HPDE6-E6E7 (cell line): ENCODE data around the gene CD4.
A peak's percentile ranks its signal among the peaks of the same experiment; 100 is the strongest.

ENCODE experiments used
- DNase-seq: peaks from one replicate; pipeline ENCODE4 v3.0.0; 2011; ENCODE audit warnings: missing footprints; ENCODE audit errors: extremely low spot score

Gene CD4

GRCh38 chr12:6813363-6813762 is 24.0 kb downstream of the CD4 start:
- DNase-seq: no peak

GRCh38 chr12:6816598-6816997 is 27.3 kb downstream of the CD4 start:
- DNase-seq: no peak

DNA sequence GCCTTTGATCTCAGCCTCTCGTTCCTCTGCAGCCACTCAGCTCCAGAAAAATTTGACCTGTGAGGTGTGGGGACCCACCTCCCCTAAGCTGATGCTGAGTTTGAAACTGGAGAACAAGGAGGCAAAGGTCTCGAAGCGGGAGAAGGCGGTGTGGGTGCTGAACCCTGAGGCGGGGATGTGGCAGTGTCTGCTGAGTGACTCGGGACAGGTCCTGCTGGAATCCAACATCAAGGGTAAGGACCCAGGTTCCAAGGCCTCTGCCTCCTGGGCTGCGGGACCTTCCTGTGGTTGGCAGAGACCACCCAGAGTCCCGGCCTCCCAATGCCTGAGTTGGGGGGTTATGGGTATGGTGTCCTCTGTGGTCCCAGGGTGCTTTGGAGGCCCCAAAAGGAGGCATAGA is 27.8 kb downstream of the CD4 start:
- no peak for DNase-seq

- DNase-seq: no peak
Observed at GRCh38 chr12:6817662-6818157, 28.4 kb downstream of the CD4 start.

GRCh38 chr12:6818222-6818621 is 28.9 kb downstream of the CD4 start:
- DNase-seq: no peak

GRCh38 chr12:6818645-6819044 is 29.3 kb downstream of the CD4 start:
- DNase-seq: no peak

- DNase-seq: no peak
Observed at GRCh38 chr12:6819106-6820030, 30.0 kb downstream of the CD4 start.

GRCh38 chr12:6820166-6820565 is 30.8 kb downstream of the CD4 start:
- no peak for DNase-seq

DNA sequence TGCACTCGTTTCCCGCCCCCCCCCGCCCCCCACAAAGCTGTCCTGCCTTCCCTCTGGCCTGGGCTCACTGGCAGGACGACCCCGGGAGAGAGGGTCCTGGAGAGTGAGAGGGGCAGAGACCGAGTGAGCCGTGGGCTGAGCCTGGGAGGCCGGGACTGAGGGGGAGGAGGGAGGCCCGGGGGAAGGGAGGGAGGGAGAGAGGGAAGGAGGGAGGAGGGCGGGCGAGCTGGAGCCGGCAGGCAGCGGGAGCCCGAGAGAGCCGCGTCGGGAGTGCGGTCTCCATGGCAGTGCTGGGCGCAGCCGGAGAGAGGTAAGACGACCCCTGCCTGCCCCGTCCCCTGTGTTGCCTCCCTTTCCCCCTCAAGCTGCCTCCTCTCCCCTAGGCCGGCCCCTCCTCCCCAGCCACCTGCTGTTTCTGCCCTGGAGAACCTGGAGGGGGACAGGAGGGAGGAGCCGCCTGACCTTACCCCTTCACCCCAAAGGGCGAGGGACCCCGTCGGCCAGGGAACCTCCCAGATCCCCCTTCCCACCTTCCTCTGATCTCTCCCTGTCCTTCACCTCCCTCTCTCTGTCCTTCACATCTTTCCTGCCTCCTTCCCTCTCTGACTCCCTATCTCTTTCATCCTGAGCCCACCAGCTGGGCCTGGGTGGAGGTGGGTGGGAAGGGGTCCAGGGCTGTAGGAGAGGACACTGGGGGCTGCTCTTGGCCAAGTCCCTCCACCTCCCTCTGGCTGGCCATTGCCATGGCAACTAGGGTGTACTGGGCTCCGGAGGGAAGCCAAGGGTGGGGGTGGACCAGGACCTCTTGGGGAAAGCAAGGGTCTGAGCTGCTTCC is 32.5 kb downstream of the CD4 start, which contains the start of gene GPR162:
Gene GPR162 (plus strand): TSS at position 231 of the 835 bp plus-strand sequence. CDS start 2,078 bp downstream, outside the sequence.
- DNase-seq: no peak

DNA sequence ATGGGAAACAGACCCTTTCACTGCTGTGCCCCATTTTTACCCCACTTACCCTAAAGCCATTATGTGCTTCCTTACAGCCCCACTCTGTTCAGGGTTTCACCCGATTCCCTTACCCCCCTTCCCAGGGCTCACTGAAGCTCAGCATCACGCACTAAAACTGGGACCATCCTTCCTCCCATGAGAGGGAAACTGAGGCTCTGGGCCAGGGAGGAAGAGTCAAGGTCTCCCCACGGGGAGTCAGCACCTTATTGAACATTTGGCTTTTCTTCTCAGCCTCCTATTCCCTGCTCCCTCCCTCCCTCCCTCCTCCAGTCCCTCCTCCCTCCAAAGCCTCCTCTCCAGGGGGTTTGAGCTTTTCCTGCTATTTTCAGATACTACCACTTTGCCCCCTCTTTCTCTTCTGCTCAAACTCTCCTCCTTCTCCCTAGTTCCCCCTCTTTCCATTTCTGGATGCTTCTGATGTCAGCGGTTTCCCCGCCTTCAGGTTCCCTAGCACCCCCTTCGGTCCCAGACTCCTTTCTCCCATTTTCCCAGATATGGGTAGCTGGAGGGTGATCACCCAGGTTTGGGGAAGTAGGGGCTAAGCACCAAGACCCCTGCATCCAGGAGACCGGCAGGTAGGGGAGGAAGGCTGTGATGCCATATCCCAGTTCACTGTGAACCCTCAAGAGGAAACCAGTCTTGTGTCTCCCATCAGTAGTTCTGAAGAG is 33.3 kb downstream of the CD4 start:
- DNase-seq: no peak

GRCh38 chr12:6823182-6824084 is 34.1 kb downstream of the CD4 start:
- no peak for DNase-seq

- no peak for DNase-seq
Observed at GRCh38 chr12:6824085-6824775, 34.9 kb downstream of the CD4 start.

DNA sequence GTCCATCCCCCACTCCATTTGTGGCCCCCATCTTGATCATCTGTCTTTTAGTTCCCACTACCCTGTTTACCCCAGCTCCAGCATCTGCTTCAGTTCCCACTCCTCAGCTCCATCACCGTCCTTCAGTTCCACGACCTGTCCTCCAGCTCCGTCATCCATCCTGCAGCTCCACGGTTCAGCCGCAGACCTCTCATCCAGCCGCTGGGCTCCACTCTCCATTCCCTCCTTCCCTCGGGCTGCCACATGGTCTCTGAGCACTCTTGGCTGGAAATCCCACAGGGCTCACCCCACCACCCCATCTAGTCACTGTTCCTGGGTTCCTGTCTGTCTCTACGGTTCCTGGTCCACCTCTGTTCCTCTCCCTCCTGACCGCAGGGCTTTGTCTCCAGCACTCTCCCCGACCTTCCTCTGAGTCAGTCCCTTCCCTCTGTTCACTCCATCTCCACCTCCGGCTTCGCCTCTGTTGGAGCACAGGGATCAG is 35.6 kb downstream of the CD4 start:
- peak; percentile 33 for DNase-seq

- peak; percentile 77 for DNase-seq
Observed at GRCh38 chr12:6825398-6826124, 36.2 kb downstream of the CD4 start.

GRCh38 chr12:6826125-6826733 is 36.9 kb downstream of the CD4 start:
- DNase-seq: no peak

GRCh38 chr12:6826734-6827436 is 37.6 kb downstream of the CD4 start:
- DNase-seq: no peak

- DNase-seq: peak; percentile 79
Observed at GRCh38 chr12:6827437-6827911, 38.1 kb downstream of the CD4 start.
